ENCODE results near the gene TM9SF1. TPM values are rescaled to one million over a fixed set of nuclear protein-coding genes. Genes with fewer than 3 reads are reported as not detected.

Gene TM9SF1
- total and polyA plus RNA-seq, 2 of the 13 experiments (the other 11 are each of a cell fraction or from before 2014, with no cell fraction given): 83.2 to 110 TPM

GRCh38 chr14:24198814-24199524 lies 3.7 kb upstream of the TM9SF1 start (continued):
- no peak for TF ChIP-seq REST (IDR thresholded peaks at IDR 0.05; ENCODE audit: borderline replicate concordance in 1 of 2, low read depth in 1 of 2, low read length in 2 of 2)
- TF ChIP-seq ZNF781 (CRISPR knock-in tag; IDR thresholded peaks at IDR 0.05; ENCODE audit: borderline replicate concordance, not compliant biosample characterization): no peak
- no peak for TF ChIP-seq MTA3 (CRISPR knock-in tag; IDR thresholded peaks at IDR 0.05)
- no peak for TF ChIP-seq ZNF737 (CRISPR knock-in tag; IDR thresholded peaks at IDR 0.05; ENCODE audit: borderline replicate concordance)
- no peak for TF ChIP-seq ZNF512 (CRISPR knock-in tag; IDR thresholded peaks at IDR 0.05)
- TF ChIP-seq WIZ (CRISPR knock-in tag; IDR thresholded peaks at IDR 0.05): no peak
- TF ChIP-seq ZNF512B (CRISPR knock-in tag; IDR thresholded peaks at IDR 0.05; ENCODE audit: borderline replicate concordance): no peak
- TF ChIP-seq KLF15 (CRISPR knock-in tag; IDR thresholded peaks at IDR 0.05; ENCODE audit: borderline replicate concordance): no peak
- 0 out of 2 replicates have a peak, but pooled peaks have one; percentile 52 for TF ChIP-seq AKAP8 (CRISPR knock-in tag; IDR thresholded peaks at IDR 0.05)
- TF ChIP-seq ZFP91 (CRISPR knock-in tag; IDR thresholded peaks at IDR 0.05; ENCODE audit: borderline replicate concordance): no peak
- TF ChIP-seq CSRNP1 (CRISPR knock-in tag; IDR thresholded peaks at IDR 0.05): no peak
